GM12872 (cell line): Measurements from ENCODE around the gene ATP1A1.

Experiments used
- TF ChIP-seq, protein P1 (sequence below): IDR thresholded peaks from 3 replicates; pipeline ENCODE4 v1.5.1; 2011; ENCODE audit warnings: low read depth, mild to moderate bottlenecking, low read length, moderate library complexity; ENCODE audit not compliant: insufficient read depth

ATP1A1 gene

DNA sequence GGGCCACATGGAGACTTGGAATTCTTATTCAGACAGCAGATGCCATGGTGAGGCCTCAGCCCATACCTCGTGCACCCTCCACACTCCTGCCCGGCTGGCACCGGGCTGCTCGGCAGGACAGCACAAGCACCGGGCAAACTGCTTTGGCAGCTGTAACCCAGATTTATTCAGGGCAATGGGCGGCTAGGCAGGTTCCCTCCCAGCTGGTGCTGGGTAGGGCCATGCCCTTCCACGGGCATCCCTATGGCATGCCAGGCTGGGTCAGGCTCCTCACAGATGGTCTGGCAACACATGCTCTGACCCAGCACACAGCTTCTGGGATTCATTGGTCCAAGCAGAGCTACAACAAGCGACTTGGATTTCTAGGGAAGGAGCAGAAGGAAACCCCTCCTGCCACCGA is 53.4 kb downstream of the ATP1A1 start:
- TF ChIP-seq, protein P1, sequence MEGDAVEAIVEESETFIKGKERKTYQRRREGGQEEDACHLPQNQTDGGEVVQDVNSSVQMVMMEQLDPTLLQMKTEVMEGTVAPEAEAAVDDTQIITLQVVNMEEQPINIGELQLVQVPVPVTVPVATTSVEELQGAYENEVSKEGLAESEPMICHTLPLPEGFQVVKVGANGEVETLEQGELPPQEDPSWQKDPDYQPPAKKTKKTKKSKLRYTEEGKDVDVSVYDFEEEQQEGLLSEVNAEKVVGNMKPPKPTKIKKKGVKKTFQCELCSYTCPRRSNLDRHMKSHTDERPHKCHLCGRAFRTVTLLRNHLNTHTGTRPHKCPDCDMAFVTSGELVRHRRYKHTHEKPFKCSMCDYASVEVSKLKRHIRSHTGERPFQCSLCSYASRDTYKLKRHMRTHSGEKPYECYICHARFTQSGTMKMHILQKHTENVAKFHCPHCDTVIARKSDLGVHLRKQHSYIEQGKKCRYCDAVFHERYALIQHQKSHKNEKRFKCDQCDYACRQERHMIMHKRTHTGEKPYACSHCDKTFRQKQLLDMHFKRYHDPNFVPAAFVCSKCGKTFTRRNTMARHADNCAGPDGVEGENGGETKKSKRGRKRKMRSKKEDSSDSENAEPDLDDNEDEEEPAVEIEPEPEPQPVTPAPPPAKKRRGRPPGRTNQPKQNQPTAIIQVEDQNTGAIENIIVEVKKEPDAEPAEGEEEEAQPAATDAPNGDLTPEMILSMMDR = no peak

DNA sequence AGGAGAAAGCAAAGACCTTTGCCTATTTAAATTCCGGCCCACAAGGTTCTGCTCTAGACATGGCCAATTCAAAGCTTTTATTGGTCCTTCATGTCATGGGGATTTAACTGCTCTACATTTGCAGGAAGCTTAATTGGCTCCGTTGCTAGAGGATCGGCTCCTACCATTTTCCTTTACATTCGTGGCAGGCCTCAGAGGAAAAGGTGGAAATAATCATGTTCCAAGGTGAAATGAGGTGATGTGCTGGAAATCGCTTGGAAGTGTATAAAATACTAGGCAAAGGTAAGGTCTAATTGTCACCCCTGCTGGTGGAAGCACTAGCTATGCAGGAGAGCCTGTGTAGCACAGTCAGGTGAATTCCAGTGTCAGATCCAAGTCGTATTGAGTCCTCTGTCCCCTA is 55.5 kb downstream of the ATP1A1 start:
- TF ChIP-seq, protein P1 = no peak

DNA sequence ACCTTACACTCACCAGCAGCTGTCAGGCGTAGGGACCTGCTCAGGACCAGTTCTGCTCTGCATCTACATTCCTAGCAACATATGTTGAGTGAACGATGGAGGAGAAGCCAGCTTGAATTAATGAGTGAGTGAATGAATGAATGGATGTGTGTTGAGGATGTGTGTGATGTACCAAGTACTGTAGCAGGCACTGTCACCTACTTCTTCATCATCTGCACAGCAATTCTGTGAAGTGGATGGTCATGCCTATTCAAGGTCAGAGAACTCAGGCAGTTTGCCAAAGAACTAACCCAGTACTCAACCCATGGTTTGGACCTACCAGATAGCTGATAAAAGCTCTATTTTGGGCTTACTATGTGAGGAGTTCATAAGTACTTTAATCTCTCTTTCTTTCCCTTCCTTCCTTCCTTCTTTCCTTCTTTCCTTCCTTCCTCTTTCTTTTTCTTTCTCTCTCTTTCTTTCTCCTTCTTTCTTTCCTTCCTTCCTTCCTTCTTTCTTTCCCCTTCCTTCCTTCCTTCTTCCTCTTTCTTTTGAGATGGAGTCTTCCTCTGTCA is 56.9 kb downstream of the ATP1A1 start:
- TF ChIP-seq, protein P1 = no peak

DNA sequence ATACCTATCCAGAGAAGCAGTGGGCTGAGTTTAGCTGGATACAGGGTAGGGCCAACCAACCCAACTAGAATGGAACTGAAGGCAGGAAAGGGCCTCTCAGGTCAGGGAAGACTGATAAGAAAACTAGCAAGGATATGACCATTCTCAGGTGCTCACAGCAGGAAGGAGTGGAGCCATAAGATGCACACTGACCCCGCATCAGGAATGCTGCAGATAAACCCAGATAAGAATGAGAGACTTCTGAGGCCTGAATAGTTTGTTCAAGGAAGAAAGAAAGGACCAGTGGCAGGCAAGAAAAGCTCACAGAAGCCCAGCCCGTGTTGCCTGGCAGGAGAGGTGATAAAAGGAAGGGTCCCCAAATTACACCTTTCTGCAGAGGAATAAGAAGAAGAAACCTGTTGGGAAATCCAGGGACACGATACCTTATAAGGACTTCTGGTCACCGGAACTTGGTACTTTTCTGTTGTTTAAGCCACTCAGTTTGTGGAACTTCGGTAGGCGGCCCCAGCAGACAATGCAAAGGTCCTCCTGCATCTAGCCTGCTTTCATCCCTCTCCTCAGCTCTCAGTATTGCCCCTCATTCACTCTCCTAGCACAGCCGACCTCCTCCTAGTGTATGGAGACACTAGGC is 58.9 kb downstream of the ATP1A1 start:
- TF ChIP-seq, protein P1 = no peak

DNA sequence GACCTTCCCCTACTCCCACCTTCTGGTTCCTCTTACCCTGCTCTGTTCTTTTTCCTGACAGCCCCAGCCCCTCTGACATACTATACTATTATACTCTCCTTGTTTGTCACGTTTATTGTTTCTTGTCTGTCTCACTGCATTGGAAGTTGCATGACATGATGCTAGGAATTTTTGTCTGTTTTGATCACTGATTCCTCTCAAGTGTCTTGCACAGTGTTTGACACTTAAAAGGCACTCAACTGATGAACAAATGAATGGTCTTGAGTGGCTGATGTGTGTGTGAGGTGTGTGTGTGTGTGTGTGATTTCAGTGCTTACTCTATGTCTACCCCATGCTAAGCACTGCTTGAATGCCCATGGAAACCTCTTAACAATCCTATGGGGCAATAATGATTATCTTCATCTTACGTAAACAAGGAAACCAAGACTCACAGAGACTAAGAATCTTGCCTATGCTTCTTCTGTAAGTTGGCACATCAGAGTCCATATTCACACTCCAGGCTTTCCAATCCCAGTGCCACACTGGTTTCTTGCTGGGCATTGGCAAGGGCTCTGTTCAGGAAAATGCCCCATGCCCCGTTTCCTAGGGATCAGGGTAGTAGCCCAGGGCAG is 59.7 kb downstream of the ATP1A1 start:
- TF ChIP-seq, protein P1 = no peak

DNA sequence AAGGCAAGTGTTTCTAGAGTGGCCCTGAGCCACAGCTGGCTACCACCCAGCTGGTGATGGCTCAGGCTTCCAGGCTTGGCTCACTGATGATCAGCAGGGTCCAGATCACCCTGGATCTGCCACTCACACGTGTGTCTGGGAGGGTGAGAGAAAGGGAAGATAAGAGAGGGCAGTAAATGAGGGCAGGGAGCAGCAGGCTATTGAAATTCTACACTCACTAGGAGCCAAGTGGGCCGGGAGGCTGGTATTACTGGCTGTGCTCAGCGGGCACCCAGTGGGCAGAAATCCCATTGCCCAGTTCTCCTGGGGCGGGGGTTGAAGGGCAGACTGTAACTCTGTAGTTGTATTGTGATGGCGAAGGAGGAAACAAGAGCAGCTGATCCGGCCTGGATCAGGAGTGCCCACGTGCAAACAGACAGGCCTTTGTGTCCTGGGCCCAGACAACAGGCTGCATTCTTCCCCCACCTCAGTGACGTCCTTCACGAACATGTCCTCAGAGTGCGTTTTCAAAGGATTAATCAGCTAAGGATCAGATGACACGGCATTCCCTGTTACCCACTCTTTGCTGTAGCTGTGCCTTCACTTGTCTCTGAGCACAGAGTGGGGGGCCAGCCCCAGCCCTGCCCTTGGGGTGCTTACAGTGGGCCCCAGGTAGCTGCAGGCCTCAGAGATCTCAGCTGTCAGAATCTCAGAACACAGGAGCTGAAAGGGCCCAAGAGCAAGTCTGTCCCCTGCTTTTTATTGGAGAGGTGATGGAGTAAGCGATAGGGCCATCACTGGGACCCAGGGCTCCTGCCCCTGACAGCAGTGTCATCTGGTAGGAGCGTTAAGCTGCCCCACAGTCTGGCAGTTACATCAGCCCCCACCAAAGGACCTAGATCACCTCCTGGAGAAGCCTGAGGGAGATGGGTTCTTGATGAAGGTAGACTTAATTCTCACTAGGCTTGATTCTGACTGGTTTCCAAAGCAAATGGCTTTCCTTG is 60.5 kb downstream of the ATP1A1 start:
- TF ChIP-seq, protein P1 = no peak

DNA sequence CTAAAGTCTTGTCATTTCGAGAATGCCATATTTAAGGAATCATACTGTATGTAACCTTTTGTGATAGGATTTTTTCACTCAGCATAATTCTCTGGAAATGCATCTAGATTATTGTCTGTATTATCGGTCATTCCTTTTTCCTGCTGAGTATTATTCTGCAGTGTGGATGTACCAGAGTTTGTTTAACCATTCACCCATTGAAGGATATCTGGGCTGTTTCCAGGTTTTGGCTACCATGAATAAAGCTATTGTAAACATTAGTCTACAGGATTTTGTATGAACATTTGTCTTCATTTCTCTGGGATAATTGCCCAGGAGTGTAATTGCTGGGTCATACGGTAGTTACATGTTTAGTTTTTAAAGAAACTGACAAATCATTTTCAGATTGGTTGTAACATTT is 61.8 kb downstream of the ATP1A1 start:
- TF ChIP-seq, protein P1 = no peak
